HG03565 (cell line): ENCODE results near the gene DYSF.

Source experiments
- ATAC-seq: cut with Tn5 transposase; IDR thresholded peaks from one replicate; pipeline ENCODE4 v1.9.1; 2021; ENCODE audit warnings: mild to moderate bottlenecking, moderate library complexity; ENCODE audit not compliant: unreplicated experiment

DYSF gene

GRCh38 chr2:71496156-71496770 lies 42.9 kb downstream of the DYSF start:
- ATAC-seq: no peak

DNA sequence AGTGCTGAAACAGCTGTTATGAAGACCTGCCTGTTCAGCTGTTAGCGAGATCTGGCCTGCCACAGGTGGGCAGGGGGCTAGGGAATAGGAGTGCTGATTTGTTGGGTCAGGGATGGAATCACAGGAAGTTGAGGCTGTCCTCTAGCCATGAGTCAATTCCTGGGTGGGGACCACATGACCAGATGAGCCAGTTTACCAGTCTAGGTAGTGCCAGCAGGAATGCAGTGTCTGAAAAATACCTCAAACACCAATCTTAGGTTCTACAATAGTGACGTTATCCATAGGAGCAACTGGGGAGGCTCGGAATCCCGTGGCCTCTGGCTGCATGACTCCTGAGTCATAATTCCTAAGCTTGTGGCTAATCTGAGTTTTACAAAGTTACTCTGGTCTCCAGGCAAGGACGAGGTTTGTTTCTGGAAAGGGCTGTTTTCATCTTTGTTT lies 44.9 kb downstream of the DYSF start:
- ATAC-seq: no peak

- no peak for ATAC-seq
These were observed 46.3 kb downstream of the DYSF start for GRCh38 chr2:71499691-71500090.

DNA sequence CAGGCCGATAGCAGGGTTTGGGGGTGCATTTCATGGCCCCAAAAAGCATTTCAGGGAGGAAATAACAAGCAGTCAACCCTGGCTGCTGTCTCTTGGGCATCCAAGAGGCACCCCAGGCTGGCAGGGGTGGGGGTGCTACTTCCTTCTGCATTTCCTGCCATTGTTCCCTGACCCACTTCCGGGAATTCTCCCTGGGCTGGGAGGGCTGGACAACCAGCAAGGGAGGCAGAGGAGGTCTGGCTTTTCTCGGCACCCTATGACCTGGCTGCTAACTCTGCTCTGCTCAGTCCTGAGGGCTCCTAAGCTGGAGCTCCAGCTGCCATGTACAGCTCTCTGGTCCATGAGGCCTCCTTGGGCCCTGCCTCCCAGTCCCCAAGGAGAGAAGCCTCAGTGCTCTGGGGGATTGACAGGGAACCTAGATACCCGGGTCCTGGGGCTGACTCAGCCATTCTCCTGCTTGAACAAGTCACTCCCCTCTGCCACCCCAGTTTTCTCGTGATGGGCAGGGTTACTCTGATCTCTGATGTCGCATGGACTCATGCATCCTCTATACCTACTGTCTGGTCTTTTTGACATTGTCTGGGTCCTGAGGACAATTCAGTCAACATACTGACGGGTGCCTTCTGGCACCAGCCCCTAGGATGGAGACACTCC lies 47.2 kb downstream of the DYSF start:
- ATAC-seq: no peak

DNA sequence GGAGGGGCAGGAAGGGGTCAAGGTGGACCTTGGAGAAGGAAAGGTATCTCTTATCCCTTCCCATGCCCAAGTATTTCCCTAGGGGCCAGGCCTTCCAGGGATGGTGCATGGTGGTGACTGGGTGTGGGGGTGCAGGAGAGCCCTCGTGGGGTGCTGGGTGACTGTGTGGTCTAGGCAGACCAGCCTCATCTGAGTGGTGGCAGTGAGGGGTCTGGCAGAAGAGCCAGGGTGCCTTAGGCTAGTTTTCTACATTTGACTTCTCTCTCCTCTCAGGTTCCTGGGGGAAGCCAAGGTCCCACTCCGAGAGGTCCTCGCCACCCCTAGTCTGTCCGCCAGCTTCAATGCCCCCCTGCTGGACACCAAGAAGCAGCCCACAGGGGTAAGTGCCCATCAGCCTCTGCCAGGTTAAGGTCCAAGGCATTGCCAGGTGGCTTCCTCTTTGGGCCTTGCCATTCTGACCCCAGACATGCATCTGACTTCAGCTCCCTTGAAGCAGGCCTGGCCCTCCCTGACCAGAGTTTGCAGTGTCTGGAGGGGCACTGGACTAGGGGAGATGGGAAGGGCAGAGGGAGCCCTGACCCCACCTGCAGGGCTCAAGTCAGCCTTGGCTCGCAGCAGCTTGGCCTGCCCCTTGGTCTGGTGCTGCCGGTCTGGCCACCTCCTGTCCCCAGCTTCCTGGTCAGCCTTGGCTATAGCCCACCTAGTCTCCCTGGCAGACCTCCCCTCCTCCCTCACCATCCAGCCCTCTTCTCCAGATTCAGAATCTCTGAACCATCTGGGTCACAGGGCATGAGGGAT lies 49.8 kb downstream of the DYSF start:
- no peak for ATAC-seq

GRCh38 chr2:71503837-71504236 lies 50.5 kb downstream of the DYSF start:
- no peak for ATAC-seq

DNA sequence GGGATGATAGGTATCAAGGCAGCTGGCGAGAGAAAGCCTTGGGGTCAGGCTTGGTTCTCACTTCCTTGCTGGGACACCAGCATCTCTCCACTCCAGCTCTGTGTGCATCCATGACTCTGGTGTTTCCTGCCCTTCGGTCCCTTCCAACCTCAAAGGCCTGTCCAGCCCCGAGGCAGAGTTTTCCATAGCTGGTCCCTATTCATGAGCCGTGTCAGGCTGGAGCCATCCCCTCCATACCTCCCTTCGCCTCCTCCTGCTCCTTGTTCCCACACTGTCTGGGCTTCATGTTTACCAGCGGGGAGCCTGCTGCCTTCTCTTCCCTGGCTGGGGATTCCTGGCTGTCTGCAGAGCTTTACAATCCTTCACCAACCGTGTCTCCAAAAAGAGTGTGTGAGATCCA lies 51.2 kb downstream of the DYSF start:
- ATAC-seq: no peak

- no peak for ATAC-seq
These were observed 51.9 kb downstream of the DYSF start for GRCh38 chr2:71505086-71505769.

DNA sequence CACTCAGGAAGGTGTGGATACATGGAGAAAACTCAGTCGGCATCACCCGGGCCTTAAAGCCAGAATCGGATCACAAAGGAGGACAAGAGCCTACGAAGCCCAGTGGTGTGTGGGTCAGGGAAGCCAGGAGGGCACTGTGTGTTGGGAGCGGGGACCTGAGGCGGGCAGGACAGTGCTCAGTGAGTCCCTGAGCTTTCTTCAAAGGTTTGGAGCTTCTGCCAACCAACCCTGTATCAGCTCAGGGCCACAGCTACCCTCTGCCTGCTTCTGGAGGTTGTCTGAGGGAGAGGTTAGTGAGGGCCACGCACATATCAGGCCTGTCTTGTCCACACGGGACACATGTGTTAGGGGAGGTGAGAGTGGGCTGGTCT lies 52.4 kb downstream of the DYSF start:
- ATAC-seq: no peak

- no peak for ATAC-seq
These were observed 53.1 kb downstream of the DYSF start for GRCh38 chr2:71506222-71507153.

- no peak for ATAC-seq
These were observed 54.1 kb downstream of the DYSF start for GRCh38 chr2:71507476-71507875.

DNA sequence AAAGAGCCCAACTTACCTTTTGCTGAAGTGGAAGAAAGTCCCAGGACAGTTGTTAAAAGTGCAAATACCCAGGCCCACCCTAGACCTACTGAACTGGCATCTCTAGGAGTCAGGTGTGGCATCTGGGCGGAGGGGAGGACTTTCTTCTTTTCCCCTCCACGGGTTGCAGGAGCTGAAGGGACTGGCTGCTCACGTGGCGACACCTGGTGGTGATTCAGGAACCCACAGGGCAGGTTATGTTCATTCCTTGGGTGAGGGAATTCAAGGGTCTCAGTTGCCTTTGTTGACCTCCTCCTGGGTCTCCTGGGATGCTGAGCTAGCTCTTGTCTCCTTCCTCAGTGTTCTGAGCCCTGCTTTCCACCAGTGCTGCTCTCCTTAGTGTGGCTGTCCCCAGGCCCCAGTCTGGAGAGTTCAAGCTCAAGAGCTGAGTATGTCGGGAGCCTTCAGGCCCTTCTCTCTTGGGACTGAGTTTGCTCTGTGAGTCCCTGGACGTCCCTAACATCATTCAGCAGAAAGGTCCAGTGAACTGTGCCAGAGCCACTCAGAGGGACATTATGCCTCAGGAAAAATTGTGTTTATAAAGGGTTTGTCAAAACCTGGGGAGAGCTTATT lies 56.9 kb downstream of the DYSF start:
- peak; percentile 57 for ATAC-seq

GRCh38 chr2:71510938-71511337 lies 57.6 kb downstream of the DYSF start:
- ATAC-seq: no peak

DNA sequence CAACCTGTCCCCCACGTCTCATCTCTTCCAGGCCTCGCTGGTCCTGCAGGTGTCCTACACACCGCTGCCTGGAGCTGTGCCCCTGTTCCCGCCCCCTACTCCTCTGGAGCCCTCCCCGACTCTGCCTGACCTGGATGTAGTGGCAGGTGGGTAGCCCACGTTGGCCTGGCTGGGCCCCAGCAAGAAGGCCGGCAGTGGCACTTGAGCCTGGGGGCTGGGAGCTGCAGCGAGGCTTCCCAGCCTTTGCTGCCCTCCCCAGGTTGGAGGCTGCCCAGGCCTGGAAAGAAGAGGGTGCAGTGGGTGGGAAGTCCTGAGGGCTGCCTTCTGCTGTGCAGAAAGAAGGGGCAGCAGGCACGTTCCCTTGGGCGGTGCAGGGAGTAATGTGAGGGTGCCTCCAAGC lies 58.4 kb downstream of the DYSF start:
- no peak for ATAC-seq

DNA sequence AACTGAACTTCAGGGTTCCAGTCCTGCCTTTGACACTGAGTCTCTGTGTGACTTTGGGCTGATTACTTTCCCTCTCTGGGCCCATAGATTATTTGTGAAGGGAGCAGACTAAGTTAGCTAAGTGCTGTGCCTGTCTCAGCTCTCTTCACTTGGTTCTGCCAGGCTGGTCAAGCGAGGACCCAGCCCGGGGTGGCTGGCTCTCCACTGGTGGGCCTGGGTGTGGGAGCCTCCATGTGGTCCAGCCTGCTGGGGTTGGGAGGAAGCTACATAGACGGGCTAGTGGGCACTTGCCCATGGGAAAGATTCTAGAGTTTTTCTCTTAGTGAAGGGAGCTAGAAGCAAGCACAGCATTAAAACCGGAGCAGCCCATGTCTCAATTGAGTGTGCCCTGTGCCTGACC lies 59.0 kb downstream of the DYSF start:
- ATAC-seq: no peak

- no peak for ATAC-seq
These were observed 59.7 kb downstream of the DYSF start for GRCh38 chr2:71513096-71513495.

- ATAC-seq: no peak
These were observed 60.4 kb downstream of the DYSF start for GRCh38 chr2:71513721-71514120.

GRCh38 chr2:71516253-71516888 lies 63.0 kb downstream of the DYSF start:
- ATAC-seq: no peak

- ATAC-seq: no peak
These were observed 64.5 kb downstream of the DYSF start for GRCh38 chr2:71517851-71518250.
